ENCODE results near the gene ABCA2. TPM values are rescaled to one million over a fixed set of nuclear protein-coding genes. Genes with fewer than 3 reads are reported as not detected.
"Not testable (repeated sequence)": the region's sequence is repeated elsewhere in the genome, so short reads cannot be mapped to it uniquely, and the experiment has no call there.

Gene ABCA2
- total RNA-seq, 1 donor from 2014 or later: 25.0 TPM

GRCh38 chr9:137006116-137007003, 21.7 kb downstream of the ABCA2 start:
- H3K36me3 Mint-ChIP-seq (ENCODE audit: low read depth): no peaks in the 10 kb centered on the region
- H3K4me1 Mint-ChIP-seq: peaks cover 4% of the 10 kb centered on the region
- DNase-seq: no peak
- no peaks in the 10 kb centered on the region for H3K27me3 Mint-ChIP-seq
- H3K4me3 Mint-ChIP-seq: no peak overlapping the region
- intact Hi-C loops (cut with micrococcal nuclease): no loop called here
- H3K9me3 Mint-ChIP-seq: no peaks in the 10 kb centered on the region
- no peak overlapping the region for H3K27ac Mint-ChIP-seq

GRCh38 chr9:137004285-137004684, 23.8 kb downstream of the ABCA2 start:
- H3K27me3 Mint-ChIP-seq; H3K36me3 Mint-ChIP-seq (ENCODE audit: low read depth); H3K27ac Mint-ChIP-seq; H3K4me3 Mint-ChIP-seq; intact Hi-C loops (cut with micrococcal nuclease); H3K9me3 Mint-ChIP-seq: not testable (repeated sequence)
- H3K4me1 Mint-ChIP-seq: peaks cover 16% of the 10 kb centered on the region
- peak; percentile 67 for DNase-seq

GRCh38 chr9:137002646-137003041, 25.4 kb downstream of the ABCA2 start:
- Mint-ChIP-seq H3K4me1 (peaks cover 25% of the 10 kb centered on the region), H3K4me3 (no peak overlapping the region), H3K9me3 (no peaks in the 10 kb centered on the region), H3K27ac (no peak overlapping the region), H3K27me3 (no peaks in the 10 kb centered on the region), H3K36me3 (ENCODE audit: low read depth) (no peaks in the 10 kb centered on the region)
- DNase-seq: no peak
- intact Hi-C loops (cut with micrococcal nuclease): no loop called here

- H3K4me1 Mint-ChIP-seq: peaks cover 27% of the 10 kb centered on the region
- intact Hi-C loops (cut with micrococcal nuclease): no loop called here
- H3K27me3 Mint-ChIP-seq: no peaks in the 10 kb centered on the region
- DNase-seq: no peak
- H3K36me3 Mint-ChIP-seq (ENCODE audit: low read depth): no peaks in the 10 kb centered on the region
- no peak overlapping the region for H3K4me3 Mint-ChIP-seq
- H3K27ac Mint-ChIP-seq: no peak overlapping the region
- H3K9me3 Mint-ChIP-seq: no peaks in the 10 kb centered on the region
Observed at GRCh38 chr9:137001857-137002645, 26.0 kb downstream of the ABCA2 start.

- no peaks in the 10 kb centered on the region for H3K9me3 Mint-ChIP-seq
- peak; percentile 80 for DNase-seq
- no peaks in the 10 kb centered on the region for H3K27me3 Mint-ChIP-seq
- intact Hi-C loops (cut with micrococcal nuclease): no loop called here
- peak overlapping the region; percentile 22 for H3K4me3 Mint-ChIP-seq
- peaks cover 2% of the 10 kb centered on the region for H3K36me3 Mint-ChIP-seq (ENCODE audit: low read depth)
- H3K4me1 Mint-ChIP-seq: peaks cover 30% of the 10 kb centered on the region
- H3K27ac Mint-ChIP-seq: peak overlapping the region; percentile 30
Observed at GRCh38 chr9:137000177-137000930, 27.7 kb downstream of the ABCA2 start.

GRCh38 chr9:136997830-136998234, 30.2 kb downstream of the ABCA2 start:
- peak; percentile 80 for DNase-seq
- peak overlapping the region; percentile 47 for H3K4me3 Mint-ChIP-seq
- H3K36me3 Mint-ChIP-seq (ENCODE audit: low read depth): peaks cover 13% of the 10 kb centered on the region
- intact Hi-C loops (cut with micrococcal nuclease): no loop called here
- peak overlapping the region; percentile 52 for H3K27ac Mint-ChIP-seq
- no peaks in the 10 kb centered on the region for H3K9me3 Mint-ChIP-seq
- peaks cover 35% of the 10 kb centered on the region for H3K4me1 Mint-ChIP-seq
- H3K27me3 Mint-ChIP-seq: no peaks in the 10 kb centered on the region

- H3K9me3 Mint-ChIP-seq: no peaks in the 10 kb centered on the region
- H3K36me3 Mint-ChIP-seq (ENCODE audit: low read depth): peaks cover 17% of the 10 kb centered on the region
- peak overlapping the region; percentile 47 for H3K4me3 Mint-ChIP-seq
- peaks cover 35% of the 10 kb centered on the region for H3K4me1 Mint-ChIP-seq
- peak overlapping the region; percentile 52 for H3K27ac Mint-ChIP-seq
- no peaks in the 10 kb centered on the region for H3K27me3 Mint-ChIP-seq
- DNase-seq: no peak
- intact Hi-C loops (cut with micrococcal nuclease): no loop called here
Observed at GRCh38 chr9:136997371-136997770, 30.7 kb downstream of the ABCA2 start.

- peak within 1 kb of the TSS; percentile 3 for H3K27ac Mint-ChIP-seq
- H3K4me1 Mint-ChIP-seq: peaks cover 35% of the 10 kb centered on the region
- peaks cover 18% of the 10 kb centered on the region for H3K36me3 Mint-ChIP-seq (ENCODE audit: low read depth)
- intact Hi-C loops (cut with micrococcal nuclease): no loop called here
- DNase-seq: peak; percentile 82
- peak within 1 kb of the TSS; percentile 37 for H3K4me3 Mint-ChIP-seq
- no peaks in the 10 kb centered on the region for H3K9me3 Mint-ChIP-seq
- no peaks in the 10 kb centered on the region for H3K27me3 Mint-ChIP-seq
Observed at GRCh38 chr9:136996361-136997292, 31.4 kb downstream of the ABCA2 start, which contains the start of gene CLIC3. Gene CLIC3 (minus strand): TSS chr9:136996568. CDS start chr9:136996543, 25 bp downstream.

GRCh38 chr9:136995772-136996311, 32.2 kb downstream of the ABCA2 start:
- intact Hi-C loops (cut with micrococcal nuclease): no loop called here
- peak overlapping the region; percentile 37 for H3K4me3 Mint-ChIP-seq

GRCh38 chr9:136995362-136995761, 32.7 kb downstream of the ABCA2 start:
- H3K4me1 Mint-ChIP-seq: peaks cover 38% of the 10 kb centered on the region
- H3K36me3 Mint-ChIP-seq (ENCODE audit: low read depth): peaks cover 18% of the 10 kb centered on the region
- intact Hi-C loops (cut with micrococcal nuclease): no loop called here
- peaks cover 3% of the 10 kb centered on the region for H3K27me3 Mint-ChIP-seq
- no peak overlapping the region for H3K4me3 Mint-ChIP-seq
- no peak for DNase-seq
- H3K27ac Mint-ChIP-seq: peak overlapping the region; percentile 3
- H3K9me3 Mint-ChIP-seq: no peaks in the 10 kb centered on the region

More at GRCh38 chr9:136995772-136996311, 32.2 kb downstream of the ABCA2 start:
- peak; percentile 67 for DNase-seq
- Mint-ChIP-seq H3K36me3 (ENCODE audit: low read depth) (peaks cover 18% of the 10 kb centered on the region), H3K9me3 (no peaks in the 10 kb centered on the region), H3K27me3 (no peaks in the 10 kb centered on the region), H3K27ac (no peak overlapping the region), H3K4me1 (peaks cover 39% of the 10 kb centered on the region)

- Mint-ChIP-seq H3K4me3 (no peak overlapping the region), H3K4me1 (peaks cover 33% of the 10 kb centered on the region), H3K27me3 (peaks cover 7% of the 10 kb centered on the region), H3K36me3 (ENCODE audit: low read depth) (peaks cover 18% of the 10 kb centered on the region), H3K27ac (no peak overlapping the region), H3K9me3 (no peaks in the 10 kb centered on the region)
- no peak for DNase-seq
- intact Hi-C loops (cut with micrococcal nuclease): no loop called here
Observed at GRCh38 chr9:136994888-136995230, 33.2 kb downstream of the ABCA2 start.

GRCh38 chr9:136994180-136994887, 33.7 kb downstream of the ABCA2 start:
- Mint-ChIP-seq H3K4me1 (peaks cover 31% of the 10 kb centered on the region), H3K9me3 (no peaks in the 10 kb centered on the region), H3K4me3 (peak overlapping the region; percentile 87), H3K27ac (no peak overlapping the region), H3K36me3 (ENCODE audit: low read depth) (peaks cover 18% of the 10 kb centered on the region), H3K27me3 (peaks cover 10% of the 10 kb centered on the region)
- intact Hi-C loops (cut with micrococcal nuclease): no loop called here
- no peak for DNase-seq

Data from activated CD4-positive, alpha-beta T cell treated with anti-CD3 and anti-CD28 coated beads, Interleukin-2, amount 10 ng/mL, durations not matched to agents 24 days and 14 days (primary cell).